WI38 (cell line): ENCODE data around the gene ABCG4.
"Not testable (repeated sequence)": the region's sequence is repeated elsewhere in the genome, so short reads cannot be mapped to it uniquely, and the experiment has no call there.

Source experiments
- H3K4me3 ChIP-seq: 2 replicates; pipeline ENCODE4 v1.5.1; 2011; ENCODE audit warnings: low read depth, mild to moderate bottlenecking, control low read depth, low read length
- TF ChIP-seq, protein P1 (sequence below): IDR thresholded peaks from 2 replicates; pipeline ENCODE4 v1.5.1; 2012; ENCODE audit warnings: low read depth, mild to moderate bottlenecking, control low read depth, low read length

ABCG4 gene

DNA sequence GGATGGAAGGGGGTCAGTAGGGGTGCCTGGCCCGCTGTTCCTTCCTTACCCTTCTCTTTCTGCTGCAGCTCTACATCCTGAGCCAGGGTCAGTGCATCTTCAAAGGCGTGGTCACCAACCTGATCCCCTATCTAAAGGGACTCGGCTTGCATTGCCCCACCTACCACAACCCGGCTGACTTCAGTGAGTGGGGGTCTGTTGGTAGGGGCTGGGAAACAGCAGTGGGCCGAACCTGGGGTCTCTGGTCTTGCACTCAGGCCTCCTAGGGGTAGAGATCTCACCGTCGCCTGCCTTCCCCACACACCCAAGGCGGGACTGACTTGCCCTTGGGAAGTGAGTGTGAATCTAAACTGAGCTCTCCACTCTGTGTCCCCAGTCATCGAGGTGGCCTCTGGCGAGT is 7.6 kb downstream of the ABCG4 start:
- no peak overlapping the region for H3K4me3 ChIP-seq
- TF ChIP-seq, protein P1, sequence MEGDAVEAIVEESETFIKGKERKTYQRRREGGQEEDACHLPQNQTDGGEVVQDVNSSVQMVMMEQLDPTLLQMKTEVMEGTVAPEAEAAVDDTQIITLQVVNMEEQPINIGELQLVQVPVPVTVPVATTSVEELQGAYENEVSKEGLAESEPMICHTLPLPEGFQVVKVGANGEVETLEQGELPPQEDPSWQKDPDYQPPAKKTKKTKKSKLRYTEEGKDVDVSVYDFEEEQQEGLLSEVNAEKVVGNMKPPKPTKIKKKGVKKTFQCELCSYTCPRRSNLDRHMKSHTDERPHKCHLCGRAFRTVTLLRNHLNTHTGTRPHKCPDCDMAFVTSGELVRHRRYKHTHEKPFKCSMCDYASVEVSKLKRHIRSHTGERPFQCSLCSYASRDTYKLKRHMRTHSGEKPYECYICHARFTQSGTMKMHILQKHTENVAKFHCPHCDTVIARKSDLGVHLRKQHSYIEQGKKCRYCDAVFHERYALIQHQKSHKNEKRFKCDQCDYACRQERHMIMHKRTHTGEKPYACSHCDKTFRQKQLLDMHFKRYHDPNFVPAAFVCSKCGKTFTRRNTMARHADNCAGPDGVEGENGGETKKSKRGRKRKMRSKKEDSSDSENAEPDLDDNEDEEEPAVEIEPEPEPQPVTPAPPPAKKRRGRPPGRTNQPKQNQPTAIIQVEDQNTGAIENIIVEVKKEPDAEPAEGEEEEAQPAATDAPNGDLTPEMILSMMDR, result no peak

DNA sequence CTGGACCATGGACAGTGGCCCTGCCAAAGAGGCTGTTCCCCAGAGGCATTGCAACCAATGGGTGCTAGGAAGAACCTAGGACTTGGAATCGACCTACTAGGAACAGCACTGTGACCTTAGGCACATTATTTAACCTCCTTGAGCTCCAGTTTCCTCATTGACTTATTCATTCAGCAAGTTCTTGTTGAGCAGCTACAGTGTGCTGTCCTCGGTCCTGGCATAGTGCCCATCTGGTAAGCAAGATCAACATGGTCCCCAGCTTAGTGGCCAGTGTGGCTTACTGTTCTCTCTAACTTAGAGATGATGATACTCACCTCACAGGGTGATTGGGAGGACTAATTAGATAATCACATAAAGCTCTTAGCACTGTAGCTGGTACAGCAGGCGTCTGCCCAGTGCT is 8.2 kb downstream of the ABCG4 start:
- TF ChIP-seq, protein P1, result no peak
- no peak overlapping the region for H3K4me3 ChIP-seq

DNA sequence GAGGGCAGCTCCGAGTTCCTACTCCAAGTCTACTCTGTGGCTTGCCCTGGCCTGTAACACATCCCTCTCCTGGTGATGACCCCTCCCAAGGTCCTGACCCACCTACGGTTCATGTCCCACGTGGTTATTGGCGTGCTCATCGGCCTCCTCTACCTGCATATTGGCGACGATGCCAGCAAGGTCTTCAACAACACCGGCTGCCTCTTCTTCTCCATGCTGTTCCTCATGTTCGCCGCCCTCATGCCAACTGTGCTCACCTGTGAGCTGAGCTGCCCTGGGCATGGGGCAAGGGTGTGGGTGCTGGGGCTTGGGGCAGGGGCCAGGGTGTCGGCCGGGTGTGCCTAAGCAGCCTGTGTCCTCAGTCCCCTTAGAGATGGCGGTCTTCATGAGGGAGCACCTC is 9.6 kb downstream of the ABCG4 start:
- H3K4me3 ChIP-seq, result no peak overlapping the region

DNA sequence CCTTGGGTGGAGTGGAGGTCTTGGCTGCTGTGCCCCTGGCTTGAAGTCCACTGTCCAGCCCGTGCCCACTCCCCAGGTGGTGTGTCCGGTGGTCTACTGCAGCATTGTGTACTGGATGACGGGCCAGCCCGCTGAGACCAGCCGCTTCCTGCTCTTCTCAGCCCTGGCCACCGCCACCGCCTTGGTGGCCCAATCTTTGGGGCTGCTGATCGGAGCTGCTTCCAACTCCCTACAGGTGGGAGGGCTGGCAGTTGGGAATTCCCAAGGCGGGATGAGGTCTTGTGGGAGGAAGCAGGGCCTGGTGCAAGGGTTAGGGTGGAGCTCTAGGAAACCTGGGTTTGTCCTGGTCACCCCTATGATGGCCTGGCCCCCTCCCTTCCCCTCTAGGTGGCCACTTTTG is 11.3 kb downstream of the ABCG4 start:
- H3K4me3 ChIP-seq, result no peak overlapping the region
- TF ChIP-seq, protein P1, result no peak

More for the DNA sequence above, 9.6 kb downstream of the ABCG4 start:
- TF ChIP-seq, protein P1, result no peak

DNA sequence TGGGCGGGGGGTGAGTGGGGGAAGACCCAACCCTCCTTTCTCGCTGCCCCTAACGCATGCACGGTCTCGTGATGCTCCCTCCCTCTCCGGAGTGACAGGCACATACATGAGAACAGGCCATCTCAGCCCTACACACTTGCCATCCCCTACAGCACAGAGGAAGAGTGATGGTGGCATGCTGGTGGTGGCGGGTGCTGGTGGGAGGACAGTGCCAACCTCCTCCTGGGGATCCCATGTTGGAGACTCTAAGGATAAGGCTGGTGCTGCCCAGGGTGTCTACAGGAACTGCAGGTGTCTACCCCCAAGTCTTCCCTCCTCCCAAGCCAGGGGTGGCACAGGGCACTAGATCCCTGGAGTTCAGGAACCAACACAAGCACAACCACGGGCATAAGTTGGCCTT is 13.0 kb downstream of the ABCG4 start:
- TF ChIP-seq, protein P1, result no peak

DNA sequence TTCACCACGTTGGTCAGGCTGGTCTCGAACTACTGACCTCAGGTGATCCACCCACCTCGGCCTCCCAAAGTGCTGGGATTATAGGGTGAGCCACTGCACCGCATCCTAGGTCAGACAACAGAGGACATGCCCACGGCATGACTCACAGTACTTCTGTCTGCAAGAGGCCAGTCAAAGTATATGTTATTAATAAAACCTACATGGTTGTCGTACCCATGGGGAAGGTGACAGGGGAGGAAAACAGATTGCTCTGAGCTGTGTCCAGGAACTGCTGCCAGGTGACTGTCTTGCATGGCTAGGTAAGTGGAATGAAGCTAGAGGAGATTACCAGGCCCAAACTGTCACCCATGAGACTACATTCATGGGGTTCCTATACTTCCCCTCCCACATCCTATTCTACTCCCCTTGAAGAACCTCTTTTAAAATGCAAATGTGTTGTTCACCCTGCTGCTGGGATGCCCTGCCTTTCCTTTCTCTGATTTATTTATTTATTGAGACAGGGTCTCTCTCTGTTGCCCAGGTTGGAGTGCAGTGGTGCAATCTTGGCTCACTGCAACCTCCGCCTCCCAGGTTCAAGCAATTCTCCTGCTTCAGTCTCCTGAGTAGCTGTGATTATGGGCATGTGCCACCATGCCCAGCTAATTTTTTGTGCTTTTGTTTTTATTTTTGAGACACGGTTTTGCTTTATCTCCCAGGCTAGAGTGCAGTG is 17.7 kb downstream of the ABCG4 start:
- H3K4me3 ChIP-seq, result no peak overlapping the region
- TF ChIP-seq, protein P1, result no peak

More for the DNA sequence above, 13.0 kb downstream of the ABCG4 start:
- no peak overlapping the region for H3K4me3 ChIP-seq

DNA sequence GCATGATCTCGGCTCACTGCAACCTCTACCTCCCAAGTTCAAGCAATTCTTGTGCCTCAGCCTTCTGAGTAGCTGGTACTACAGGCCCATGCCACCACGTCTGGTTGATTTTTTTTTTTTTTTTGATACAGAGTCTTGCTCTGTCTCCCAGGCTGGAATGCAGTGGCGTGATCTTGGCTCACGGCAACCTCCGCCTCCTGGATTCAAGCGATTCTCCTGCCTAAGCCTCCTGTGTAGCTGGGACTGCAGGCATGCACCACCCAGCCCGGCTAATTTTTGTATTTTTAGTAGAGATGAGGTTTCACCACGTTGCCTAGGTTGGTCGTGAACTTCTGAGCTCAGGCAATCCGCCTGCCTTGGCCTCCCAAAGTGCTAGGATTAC is 18.2 kb downstream of the ABCG4 start:
- H3K4me3 ChIP-seq, result not testable (repeated sequence)

DNA sequence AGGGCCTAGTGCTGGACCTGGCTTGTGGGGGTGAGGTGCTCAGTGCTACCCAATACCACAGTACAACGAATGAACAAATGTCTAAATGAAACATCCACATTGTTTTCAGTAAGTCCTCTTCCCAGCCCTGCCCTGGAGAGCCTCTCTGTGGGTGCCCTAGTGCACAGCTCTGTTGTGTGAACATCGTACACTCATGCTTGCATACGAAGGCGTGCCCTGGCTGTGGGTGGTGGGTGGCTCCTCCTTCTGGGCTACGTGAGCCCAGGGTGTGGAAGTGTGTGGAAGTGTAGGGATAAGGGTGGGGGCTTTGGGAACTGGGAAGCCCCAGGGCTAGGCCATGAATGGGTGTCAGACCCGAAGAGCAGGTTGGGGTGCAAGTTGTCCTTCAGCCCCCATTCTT is 19.1 kb downstream of the ABCG4 start:
- TF ChIP-seq, protein P1, result no peak
- no peak overlapping the region for H3K4me3 ChIP-seq
